Hematopoietic multipotent progenitor cell treated with erythropoietin and hydrocortisone succinate and interleukin-3 and kit ligand, for 17 days (in vitro differentiated cells): ENCODE results near the gene TSPAN5.
"Not testable (repeated sequence)": the region's sequence is repeated elsewhere in the genome, so short reads cannot be mapped to it uniquely, and the experiment has no call there.

Experiments used
- DNase-seq: peaks from one replicate; pipeline ENCODE4 v3.0.0-alpha.2; 2015; ENCODE audit warnings: low spot score

TSPAN5 gene

DNA sequence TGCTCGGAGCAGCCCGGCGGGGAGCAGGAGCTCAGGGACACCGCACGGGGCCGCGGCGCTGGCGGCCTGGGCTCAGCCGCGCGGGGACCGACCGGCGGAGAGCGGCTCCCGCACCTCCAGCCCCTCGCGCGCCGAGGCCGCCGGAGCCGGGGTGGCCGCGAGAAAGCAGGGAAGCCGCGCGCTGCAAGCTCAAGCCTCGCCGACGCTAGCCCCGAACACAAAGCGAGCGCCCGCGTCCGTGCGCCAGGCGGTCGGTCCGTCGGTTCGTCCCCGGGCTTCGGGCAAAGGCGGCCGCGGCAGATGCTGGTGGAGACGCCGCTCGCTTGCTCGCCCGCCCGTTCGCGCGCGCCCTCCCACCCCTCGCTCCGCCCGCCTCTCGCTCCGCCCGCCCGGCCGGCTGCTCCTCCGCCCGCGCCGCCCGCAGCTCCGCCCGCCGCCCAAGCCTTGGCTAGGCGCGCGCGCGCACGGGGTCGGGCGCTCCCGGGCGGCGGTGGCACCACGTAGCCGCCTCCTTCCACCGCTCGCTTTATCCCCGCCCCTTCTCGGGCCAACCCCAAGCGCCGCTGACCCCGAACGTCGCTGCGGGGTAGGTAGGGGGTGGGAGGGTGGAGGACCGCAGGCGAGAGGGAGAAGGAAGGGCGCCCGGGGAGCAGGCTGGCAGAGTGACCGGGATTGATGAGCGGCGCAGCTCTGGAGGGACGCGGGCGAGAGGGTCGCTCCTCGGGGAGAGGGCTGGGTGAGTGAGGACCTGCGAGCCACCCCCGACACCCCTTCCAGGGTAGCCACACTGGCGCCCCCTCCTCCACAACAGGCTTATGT lies at the start of gene TSPAN5:
Gene TSPAN5, minus strand, starts transcription at position 325 of the 819 bp plus-strand sequence.
- peak; percentile 89 for DNase-seq

DNA sequence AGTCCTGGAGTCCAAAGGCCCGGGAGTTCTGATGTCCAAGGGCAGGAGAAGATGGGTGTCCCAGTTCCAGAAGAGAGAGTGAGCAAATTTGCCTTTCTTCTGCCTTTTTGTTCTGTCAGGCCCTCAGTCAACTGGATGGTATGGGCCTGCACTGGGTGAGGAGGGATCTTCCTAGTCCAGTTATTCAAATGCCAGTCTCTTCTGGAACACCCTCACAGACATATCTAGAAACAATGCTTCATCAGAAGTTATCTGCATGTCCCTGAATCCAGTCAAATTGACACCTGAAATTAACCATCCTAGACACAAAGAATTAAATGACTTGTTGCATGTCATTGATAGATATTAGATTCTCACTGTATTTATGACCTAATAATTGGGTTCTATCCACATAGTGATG lies 48.5 kb upstream of the TSPAN5 start:
- no peak for DNase-seq

DNA sequence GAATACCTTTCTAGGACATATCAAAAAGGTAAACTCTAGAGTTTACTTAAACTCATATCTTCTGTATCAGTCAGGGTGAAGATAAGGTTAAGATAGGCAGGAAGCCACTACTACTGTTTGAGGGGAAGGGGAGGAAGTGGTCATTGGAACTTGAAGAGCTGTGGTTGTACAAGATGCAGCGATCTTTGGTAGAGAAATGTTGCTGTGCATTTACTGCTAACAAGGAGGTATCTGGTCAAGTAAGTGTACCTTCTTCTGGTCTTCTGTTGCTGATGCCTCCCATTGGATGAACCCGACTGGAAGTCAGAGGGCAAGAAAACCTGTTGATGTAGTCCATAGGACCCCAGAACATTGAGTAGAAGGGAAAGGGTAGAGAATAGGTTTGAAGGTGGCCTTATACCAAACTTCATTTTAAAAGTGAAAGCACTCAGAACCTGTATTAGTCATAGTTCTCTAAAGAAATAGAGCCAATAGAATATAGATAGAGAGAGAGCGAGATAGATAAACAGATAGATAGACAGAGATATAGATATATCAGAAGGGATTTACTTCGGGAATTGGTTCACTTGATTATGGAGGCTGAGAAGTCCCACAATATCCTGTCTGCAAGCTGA lies 47.9 kb upstream of the TSPAN5 start:
- DNase-seq, result no peak

DNA sequence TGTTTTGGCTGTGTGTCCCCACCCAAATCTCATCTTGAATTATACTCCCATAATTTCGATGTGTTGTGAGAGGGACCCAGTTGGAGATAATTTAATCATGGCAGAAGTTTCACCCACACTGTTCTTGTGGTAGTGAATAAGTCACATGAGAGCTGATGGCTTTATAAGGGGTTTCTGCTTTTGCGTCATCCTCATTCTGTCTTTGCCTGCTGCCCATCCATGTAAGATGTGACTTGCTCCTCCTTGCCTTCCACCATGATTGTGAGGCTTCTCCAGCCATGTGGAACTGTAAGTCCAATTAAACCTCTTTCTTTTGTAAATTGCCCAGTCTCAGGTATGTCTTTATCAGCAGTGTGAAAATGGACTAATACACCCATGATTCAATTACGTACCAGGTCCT lies 47.2 kb upstream of the TSPAN5 start:
- DNase-seq, result not testable (repeated sequence)

DNA sequence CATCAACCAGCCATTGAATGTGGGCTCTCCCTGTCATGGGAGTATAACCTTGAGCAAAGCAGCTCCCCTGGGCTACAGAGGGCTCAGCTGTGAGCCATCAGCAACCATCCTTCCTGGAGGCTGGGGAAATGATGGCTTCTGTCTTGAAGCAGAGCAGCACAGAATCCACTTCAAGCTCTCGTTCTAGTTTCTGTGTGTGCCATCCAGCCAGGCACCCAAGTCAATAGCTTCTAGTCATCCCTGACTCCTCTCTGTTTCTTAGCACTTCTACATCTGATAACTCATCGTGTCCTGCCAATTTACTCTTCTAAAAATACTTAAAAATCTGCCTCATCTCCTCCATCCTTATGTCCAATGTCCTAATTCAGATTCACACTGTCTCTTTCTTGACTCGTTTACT lies 42.2 kb upstream of the TSPAN5 start:
- DNase-seq, result no peak

DNA sequence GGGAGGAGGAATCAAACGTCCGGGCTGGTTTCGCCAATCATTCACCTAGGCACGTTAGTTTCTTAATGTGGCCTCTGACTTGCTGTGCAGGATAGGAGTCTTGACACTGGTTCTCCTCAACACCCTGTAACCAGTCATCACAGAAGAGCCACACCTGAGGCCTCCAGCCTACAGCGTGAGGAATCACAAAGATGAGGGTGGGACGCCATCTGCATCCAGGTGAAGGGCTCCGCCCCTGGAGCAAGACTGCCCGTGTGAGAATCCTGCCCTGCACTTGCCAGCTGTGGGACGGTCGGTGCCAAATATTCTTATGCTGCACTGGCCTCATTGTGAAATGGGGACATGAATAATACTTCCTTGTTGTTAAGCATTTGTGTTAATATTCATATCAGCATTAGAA lies 35.7 kb upstream of the TSPAN5 start:
- no peak for DNase-seq

DNA sequence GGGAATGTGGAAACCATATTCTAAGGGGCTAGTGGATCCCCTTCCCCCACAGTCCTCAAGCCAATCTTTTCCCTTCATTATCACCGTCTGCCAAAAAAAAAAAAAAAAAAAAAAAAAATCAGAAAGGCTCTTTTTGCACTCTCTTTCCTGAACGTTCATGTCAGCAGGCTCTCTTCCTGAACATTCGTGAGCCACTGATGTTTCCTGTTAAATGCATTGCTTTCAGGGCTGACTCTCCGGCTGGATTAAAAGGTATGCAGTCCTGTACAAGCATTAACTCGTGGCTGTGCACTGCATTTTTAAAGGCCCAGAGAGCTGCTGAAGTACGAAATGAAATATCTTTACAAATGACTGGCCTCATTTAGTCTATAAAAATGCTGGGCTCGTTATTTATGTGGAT lies 34.0 kb upstream of the TSPAN5 start:
- no peak for DNase-seq

DNA sequence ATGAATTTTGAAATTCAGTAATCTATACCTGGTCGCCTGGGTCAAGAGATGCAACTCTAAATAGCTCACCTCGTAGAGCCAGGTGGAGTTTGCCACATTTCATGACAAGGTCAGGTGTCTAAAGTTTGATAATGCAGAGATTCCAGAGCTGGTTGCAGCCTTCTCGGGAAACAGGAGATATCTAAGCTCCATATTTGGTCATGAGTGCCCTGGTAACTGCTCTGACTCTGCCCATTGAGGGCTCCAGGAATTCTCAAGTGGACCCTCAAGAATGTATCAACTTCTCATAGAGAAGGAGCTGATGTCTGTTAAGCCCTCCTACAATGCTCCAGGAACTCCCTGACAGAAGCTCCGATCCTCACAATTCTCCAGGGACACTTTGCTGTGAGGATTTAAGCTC lies 33.2 kb upstream of the TSPAN5 start:
- no peak for DNase-seq

DNA sequence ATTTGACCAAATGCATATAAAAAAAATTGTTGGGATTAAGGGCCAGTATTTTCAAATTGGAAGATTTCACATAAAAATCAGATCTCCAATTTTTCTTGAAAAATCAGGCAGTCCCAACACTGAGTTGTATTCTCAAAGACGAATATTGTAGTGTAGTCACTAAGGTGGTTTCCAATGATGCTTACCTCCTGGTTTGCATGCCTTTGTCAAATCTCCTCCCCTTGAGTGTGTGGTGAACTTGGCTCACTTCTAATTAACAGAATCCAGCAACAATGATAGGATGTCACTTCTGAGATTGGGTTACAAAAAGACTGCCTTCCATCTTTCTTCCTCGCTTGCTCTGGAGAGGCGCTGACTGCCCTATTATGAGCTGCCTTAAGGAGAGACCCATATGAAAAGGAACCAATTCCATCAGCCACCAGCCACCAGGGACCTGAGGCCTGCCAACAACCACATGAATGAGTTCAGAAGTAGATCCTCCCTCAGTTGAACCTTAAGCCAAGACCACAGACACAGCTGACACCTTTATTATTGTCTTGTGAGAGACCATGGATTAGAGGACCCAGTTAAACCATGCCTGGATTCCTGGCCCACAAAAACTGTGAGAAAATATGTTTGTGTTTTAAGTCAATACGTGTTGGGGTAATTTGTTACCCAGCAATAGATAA lies 31.2 kb upstream of the TSPAN5 start:
- DNase-seq, result no peak

DNA sequence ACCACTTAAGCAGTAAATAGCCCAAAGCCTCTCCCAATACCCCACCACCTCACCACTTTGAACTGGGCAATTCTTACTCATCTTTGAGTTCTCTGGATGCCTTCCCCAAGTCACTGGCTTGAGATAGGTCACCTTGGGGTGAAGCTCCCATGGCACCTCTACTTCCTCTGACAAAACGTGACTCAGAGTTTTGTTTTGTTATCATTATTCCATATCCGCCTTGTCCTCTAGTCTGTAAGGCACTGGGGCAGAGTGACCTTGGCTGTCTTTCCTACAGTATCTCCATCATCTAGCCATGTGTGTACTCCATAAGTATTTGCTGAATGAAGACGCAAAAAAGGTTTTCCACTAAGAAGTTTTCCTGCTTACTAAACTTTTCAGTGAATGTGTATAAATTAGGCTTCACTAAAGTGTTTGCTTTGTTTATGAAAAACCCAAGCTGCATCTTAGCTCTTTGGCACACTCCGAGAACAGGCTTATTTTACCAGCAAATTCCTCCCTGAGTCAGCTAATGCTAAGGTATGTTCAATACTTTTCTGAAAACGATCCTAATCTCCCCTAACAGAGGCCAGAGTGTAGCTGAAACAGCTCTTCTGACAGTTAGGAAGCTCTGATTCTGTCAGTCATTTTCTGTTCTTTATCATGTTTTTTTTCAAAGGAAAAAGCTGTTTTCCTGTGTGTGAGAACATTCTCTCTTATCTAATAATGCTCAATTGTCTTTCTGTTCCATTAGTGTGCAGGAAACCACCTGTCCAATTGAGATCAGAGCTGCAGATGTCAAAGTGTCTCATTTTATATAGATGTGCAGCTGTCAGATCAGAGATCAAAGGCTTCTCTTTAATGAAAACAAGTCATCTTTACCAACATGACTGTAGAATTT lies 30.2 kb upstream of the TSPAN5 start:
- peak; percentile 50 for DNase-seq

DNA sequence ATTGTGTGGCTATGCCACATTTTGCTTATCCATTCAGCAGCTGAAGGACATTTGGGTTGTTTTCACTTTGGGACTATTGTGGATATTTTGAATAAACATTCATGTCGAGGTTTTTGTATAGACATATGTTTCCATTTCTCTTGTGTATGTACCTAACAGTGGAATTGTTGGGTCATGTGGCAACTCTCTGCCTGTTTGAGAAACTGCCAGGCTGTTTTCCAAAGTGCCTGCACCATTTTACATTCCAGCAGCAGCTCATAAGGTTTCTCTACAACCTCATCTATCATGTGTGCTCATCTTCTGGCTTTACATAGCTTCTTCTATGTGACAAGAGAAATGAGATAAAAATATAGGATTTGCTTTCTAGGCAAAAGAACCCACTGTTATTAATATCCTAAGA lies 29.5 kb upstream of the TSPAN5 start:
- DNase-seq, result peak; percentile 50

DNA sequence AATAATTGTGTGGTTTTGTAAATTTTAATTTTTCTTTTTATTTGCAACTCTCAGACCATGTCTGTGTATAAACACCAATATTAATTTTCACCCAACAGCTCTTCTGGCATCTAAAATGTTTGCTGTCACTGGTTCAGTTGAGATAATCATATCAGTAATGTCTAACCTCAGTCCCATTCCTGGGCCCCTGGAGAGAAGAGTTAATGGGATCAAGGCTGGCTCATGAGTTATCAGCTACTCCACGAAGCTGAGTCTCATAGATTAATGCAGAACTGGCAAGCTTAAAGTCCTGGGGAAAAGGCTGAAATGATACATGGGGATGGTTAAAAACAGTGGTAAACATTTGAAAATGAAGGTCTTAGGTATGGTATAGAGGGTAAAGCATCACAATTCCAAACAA lies 28.4 kb upstream of the TSPAN5 start:
- DNase-seq, result peak; percentile 87

DNA sequence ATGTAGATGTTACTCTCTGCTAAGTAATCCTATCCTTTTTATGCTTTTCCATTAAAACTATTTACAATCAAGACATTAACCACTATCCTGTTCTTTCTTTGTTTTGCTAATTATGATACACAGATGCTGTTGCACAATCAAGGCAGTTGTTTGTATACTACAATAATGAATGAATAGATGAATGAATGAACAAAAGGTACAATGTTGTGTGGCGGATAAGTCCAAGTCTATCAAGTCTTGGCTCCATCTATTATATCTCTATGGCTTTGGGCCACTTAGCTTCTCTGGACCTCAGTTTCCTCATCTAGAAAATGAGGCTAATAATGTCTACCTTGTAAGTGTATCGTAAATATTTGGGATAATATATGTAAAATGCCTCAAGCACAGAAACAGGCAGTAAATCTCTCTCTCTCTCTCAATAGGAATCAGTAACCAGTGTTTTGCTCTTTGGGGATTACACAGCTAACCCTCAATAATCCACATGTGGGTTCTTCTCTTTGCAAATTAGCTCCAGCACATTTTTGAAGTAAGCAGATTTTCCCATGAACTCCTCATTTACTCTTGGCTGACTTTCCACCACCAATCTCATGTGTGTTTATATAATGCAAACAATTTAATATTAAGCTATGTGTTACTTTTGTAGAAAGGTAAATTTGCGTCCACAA lies 27.8 kb upstream of the TSPAN5 start:
- peak; percentile 38 for DNase-seq

DNA sequence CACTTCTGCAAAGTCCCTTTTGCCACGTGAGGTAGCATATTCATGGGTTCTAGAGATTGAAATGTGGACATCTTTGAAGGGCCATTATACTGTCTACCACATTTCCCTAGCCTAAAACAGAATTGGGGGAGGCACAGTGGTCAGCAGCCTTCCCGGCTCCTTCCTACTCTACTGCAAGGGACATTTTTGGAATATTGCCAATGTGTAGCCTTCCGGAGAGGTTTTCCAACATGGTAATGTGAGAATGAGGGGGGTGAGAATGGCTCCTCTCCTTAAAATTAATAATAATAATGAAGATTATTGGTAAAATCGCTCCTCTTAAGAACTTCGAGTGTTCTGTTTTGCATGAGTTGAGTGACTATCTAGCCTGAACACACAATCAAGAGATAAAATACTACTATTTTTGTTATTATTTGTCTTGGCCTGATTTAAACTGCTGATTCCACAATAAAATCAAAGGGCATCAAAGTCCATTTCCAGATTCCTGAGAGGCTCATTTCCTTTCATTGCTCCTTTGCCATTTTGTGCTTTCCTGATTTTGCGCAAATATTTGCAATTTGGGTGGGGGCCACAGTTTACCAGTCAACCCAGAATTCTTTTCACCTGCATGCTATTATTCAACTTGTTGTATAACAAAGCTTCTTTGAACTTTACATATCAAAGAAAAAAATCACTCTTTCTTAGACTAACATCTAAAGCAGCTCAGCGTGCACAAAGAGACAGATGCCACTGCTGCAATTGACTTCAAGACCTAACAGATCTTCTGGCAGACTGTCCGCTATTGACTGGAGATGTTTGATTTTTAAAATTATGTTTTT lies 27.0 kb upstream of the TSPAN5 start:
- DNase-seq, result peak; percentile 30

DNA sequence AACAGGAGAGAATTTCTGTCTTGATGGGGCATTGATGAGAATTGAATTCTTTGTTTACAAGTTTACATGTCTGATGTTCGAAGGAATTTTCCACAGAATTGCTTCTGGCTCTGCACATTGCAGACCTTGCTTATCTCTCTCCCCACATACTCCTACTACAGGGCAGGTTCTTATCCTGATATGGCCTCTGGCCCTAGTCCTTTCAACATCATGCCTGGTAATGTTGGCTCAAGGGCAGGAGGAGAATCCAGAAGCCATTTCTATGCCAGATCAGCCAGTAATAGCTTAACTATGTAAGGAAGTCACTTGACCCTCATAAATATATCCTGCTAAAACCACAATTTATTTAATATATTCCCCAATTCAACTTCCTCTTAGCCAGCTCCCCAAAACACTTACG lies 24.3 kb upstream of the TSPAN5 start:
- peak; percentile 87 for DNase-seq

DNA sequence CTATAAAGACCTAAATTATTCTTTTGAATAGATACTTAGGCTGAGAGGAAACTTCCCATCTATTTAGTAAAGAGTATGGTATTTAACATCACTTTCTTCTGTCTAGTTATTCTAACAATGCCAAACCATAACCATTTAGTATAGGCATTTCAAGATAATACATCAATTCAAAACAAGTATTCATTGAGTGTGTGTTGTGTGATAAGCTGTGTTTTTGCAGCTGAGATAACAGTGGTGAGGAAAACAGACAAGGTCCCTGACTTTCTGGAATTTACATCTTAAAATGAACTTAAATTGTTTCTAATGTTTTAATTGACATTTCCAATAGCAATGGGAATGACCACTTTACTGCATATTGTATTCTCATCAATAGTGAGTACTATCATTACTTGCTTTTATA lies 22.4 kb upstream of the TSPAN5 start:
- DNase-seq, result peak; percentile 44

DNA sequence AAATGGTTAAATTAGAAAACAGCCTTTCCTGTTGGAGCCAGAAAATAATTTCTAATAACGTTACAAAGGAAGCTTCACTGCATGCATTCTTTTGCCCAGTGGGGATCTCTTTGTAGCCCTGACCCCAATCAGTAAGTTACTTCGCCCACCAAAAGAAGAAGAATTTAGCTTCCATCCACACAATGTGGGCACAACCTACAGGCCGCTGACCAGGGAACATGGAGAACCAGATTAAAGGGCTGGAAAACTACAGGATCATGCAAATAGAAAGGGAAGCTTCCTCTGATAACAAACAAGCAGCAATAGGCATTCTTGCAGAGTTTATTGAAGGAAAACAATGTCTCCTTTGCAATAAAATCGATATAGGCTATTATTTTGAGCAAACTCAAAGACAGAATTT lies 21.3 kb upstream of the TSPAN5 start:
- DNase-seq, result peak; percentile 15

DNA sequence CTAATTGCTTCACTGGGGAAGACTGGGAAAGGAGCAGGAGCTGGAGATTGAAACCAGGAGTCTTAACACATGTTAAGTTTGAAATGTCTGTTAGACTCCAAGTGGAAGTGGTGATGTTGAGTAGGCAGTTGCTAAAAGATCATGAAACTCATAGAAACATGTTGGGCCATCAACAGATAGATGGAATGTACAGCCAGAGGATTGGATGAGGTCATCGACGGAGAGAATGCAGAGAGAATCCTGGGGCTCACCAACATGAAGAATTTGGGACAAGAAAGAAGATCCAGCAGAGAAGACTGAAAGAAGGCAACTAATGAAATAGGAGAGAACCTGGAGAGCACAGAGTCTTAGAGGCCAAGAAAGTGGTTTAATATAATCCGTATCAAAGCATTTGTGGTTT lies 19.4 kb upstream of the TSPAN5 start:
- no peak for DNase-seq

DNA sequence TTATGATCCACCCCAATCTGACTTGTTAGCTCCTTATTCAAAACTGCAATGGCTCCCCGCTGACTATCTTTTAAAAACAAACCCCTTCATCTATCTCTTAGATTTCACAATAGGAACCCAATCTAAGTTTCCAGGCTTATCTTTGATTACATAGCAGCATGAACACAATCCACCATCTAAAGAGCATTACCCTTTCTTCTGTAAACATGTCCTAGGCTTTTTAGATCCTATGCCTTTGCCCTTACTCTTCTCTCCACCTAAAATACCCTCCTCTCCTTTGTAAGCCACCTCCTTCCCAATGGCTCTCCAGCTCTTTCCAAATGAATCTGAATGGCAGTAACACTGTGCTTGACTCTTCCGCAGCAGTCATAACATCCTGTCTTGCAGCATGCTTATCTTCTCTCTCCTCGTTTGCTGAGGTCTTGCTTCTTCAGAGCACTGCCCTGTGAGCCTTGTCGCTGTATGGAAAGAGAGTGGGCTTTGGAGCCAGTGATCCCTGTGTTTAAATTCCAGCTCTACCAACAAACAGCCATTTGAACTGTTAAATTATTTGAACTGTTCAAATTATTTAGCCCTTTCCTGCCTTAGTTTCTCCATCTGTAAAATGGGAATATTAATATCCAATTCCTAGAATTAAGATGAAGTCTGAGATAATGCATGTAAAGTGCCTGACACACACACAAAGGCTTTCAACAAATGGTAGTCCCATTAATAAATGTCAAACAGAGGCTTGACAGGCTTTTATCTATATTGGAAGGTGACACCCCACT lies 16.2 kb upstream of the TSPAN5 start:
- no peak for DNase-seq

DNA sequence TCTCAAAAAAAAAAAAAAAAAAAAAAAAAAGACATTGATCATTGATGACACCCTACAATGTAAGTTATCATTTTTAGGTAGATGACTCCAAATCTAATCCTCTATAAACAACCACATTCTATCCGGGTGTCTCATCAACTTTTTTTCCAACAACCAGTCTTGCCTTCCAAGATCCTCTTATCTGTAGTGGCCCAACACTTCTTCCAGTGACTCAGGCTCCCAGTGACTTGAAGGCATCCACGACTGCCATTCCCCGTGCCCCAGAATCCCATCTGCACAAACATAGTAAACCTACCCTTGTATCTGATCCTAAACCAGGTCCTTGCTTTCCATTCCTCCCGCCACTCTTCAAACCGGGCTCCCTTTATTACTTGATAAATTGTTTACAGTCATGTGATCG lies 15.6 kb upstream of the TSPAN5 start:
- DNase-seq, result no peak
